WTC11 (cell line): ENCODE measurements around the gene SPIB. TPM values are rescaled to one million over a fixed set of nuclear protein-coding genes. Genes with fewer than 3 reads are reported as not detected.

Source experiments
- ATAC-seq: fragments of 200-7000 bp; cut with Tn5 transposase; 2 replicates; pipeline ENCODE4 v1.10.0; 2021; ENCODE audit warnings: mild to moderate bottlenecking, moderate library complexity
- CTCF ChIA-PET: fragments of 300-600 bp; sonication (Branson Sonifier 250); formaldehyde crosslinking; loops from one replicate; lab custom pipeline; 2021; ENCODE audit warnings: antibody characterized with exemption; lab: Charles Lee
- POLR2A ChIA-PET: fragments of 350-600 bp; sonication (Branson Sonifier 250); formaldehyde crosslinking; loops from one replicate; lab custom pipeline; 2021; ENCODE audit warnings: antibody characterized with exemption; lab: Charles Lee
- DNase-seq: peaks from one replicate; pipeline ENCODE4 v3.0.0; 2021; ENCODE audit warnings: low spot score
- H3K27ac Mint-ChIP-seq: 2 replicates; pipeline ENCODE4 v1.8.0; 2021; ENCODE audit warnings: mixed read lengths
- H3K27me3 Mint-ChIP-seq: 2 replicates; pipeline ENCODE4 v1.8.0; 2021; ENCODE audit warnings: low read depth, mild to moderate bottlenecking, moderate library complexity, mixed read lengths
- H3K36me3 Mint-ChIP-seq: 2 replicates; pipeline ENCODE4 v1.8.0; 2021; ENCODE audit warnings: mixed read lengths
- H3K4me1 Mint-ChIP-seq: 2 replicates; pipeline ENCODE4 v1.8.0; 2022; ENCODE audit warnings: mixed read lengths
- H3K4me3 Mint-ChIP-seq: 2 replicates; pipeline ENCODE4 v1.8.0; 2021; ENCODE audit warnings: mild to moderate bottlenecking, moderate library complexity, mixed read lengths
- H3K9me3 Mint-ChIP-seq: 2 replicates; pipeline ENCODE4 v1.8.0; 2021; ENCODE audit warnings: mixed read lengths
- ATF1 ChIP-seq: sonication (generic); formaldehyde crosslinking; IDR thresholded peaks from 2 replicates; pipeline ENCODE4 v1.8.1; 2023; ENCODE audit warnings: mild to moderate bottlenecking, moderate library complexity, missing genetic modification reagents
- ATF2 ChIP-seq: sonication (generic); formaldehyde crosslinking; IDR thresholded peaks from 2 replicates; pipeline ENCODE4 v1.8.1; 2022; ENCODE audit warnings: low read depth, missing genetic modification reagents, borderline replicate concordance
- CREB1 ChIP-seq: sonication (generic); formaldehyde crosslinking; IDR thresholded peaks from 2 replicates; pipeline ENCODE4 v1.8.0; 2023; ENCODE audit warnings: mild to moderate bottlenecking, missing genetic modification reagents
- EMX1 ChIP-seq: fragments of 250-450 bp; sonication (Bioruptor Pico); IDR thresholded peaks from 2 replicates; pipeline ENCODE4 v1.8.0; 2021; ENCODE audit warnings: mild to moderate bottlenecking
- FOXJ3 ChIP-seq: sonication (generic); formaldehyde crosslinking; IDR thresholded peaks from 2 replicates; pipeline ENCODE4 v1.9.0; 2021; ENCODE audit warnings: missing genetic modification reagents, mild to moderate bottlenecking, borderline replicate concordance
- GRHL2 ChIP-seq: fragments of 250-450 bp; sonication (Bioruptor Pico); IDR thresholded peaks from 2 replicates; pipeline ENCODE4 v1.8.0; 2022; ENCODE audit warnings: mild to moderate bottlenecking, moderate library complexity; ENCODE audit not compliant: insufficient replicate concordance, severe bottlenecking
- JAZF1 ChIP-seq: fragments of 250-450 bp; sonication (Bioruptor Pico); IDR thresholded peaks from 2 replicates; pipeline ENCODE4 v1.9.0; 2021; ENCODE audit warnings: moderate library complexity, mild to moderate bottlenecking, inconsistent platforms
- MAX ChIP-seq: sonication (generic); formaldehyde crosslinking; IDR thresholded peaks from 2 replicates; pipeline ENCODE4 v1.8.0; 2022; ENCODE audit warnings: mild to moderate bottlenecking, missing genetic modification reagents
- NFYB ChIP-seq: sonication (generic); formaldehyde crosslinking; conservative IDR thresholded peaks from 2 replicates; pipeline ENCODE4 v1.8.0; 2022; ENCODE audit warnings: low read depth, missing genetic modification reagents
- PREB ChIP-seq: sonication (generic); formaldehyde crosslinking; IDR thresholded peaks from 2 replicates; pipeline ENCODE4 v1.8.1; 2022; ENCODE audit warnings: mild to moderate bottlenecking, missing genetic modification reagents, moderate library complexity, borderline replicate concordance
- PRRX2 ChIP-seq: fragments of 250-450 bp; sonication (Bioruptor Pico); IDR thresholded peaks from 2 replicates; pipeline ENCODE4 v1.8.0; 2021; ENCODE audit warnings: mild to moderate bottlenecking
- SOX15 ChIP-seq: fragments of 250-450 bp; sonication (Bioruptor Pico); IDR thresholded peaks from 2 replicates; pipeline ENCODE4 v1.9.0; 2021; ENCODE audit warnings: mild to moderate bottlenecking
- TCF7 ChIP-seq: sonication (generic); formaldehyde crosslinking; IDR thresholded peaks from 2 replicates; pipeline ENCODE4 v1.8.0; 2022; ENCODE audit warnings: mild to moderate bottlenecking, low read depth, missing genetic modification reagents, moderate library complexity
- TEAD1 ChIP-seq: sonication (generic); formaldehyde crosslinking; IDR thresholded peaks from 2 replicates; pipeline ENCODE4 v1.8.0; 2022; ENCODE audit warnings: mild to moderate bottlenecking, missing genetic modification reagents
- ZBTB21 ChIP-seq: sonication (generic); formaldehyde crosslinking; IDR thresholded peaks from 2 replicates; pipeline ENCODE4 v1.8.1; 2023; ENCODE audit warnings: mild to moderate bottlenecking, missing genetic modification reagents, borderline replicate concordance
- ZNF219 ChIP-seq: sonication (generic); formaldehyde crosslinking; IDR thresholded peaks from 2 replicates; pipeline ENCODE4 v1.8.0; 2023; ENCODE audit warnings: missing genetic modification reagents, mild to moderate bottlenecking, borderline replicate concordance
- ZNF232 ChIP-seq: sonication (generic); formaldehyde crosslinking; IDR thresholded peaks from 2 replicates; pipeline ENCODE4 v1.8.0; 2022; ENCODE audit warnings: mild to moderate bottlenecking, missing genetic modification reagents
- ZNF396 ChIP-seq: fragments of 250-450 bp; sonication (Bioruptor Pico); IDR thresholded peaks from 2 replicates; pipeline ENCODE4 v1.8.0; 2021; ENCODE audit warnings: mild to moderate bottlenecking, moderate library complexity, borderline replicate concordance
- ZNF416 ChIP-seq: fragments of 250-450 bp; sonication (Bioruptor Pico); IDR thresholded peaks from 2 replicates; pipeline ENCODE4 v1.9.0; 2021; ENCODE audit warnings: mild to moderate bottlenecking, inconsistent platforms
- ZNF671 ChIP-seq: fragments of 250-450 bp; sonication (Bioruptor Pico); IDR thresholded peaks from 2 replicates; pipeline ENCODE4 v1.8.0; 2021; ENCODE audit warnings: mild to moderate bottlenecking
- total RNA-seq: library from RNA; stranded (reverse); gene quantifications from 3 replicates; pipeline ENCODE4 v1.2.3, GENCODE V29; 2021
- TF ChIP-seq, protein P1 (sequence below): fragments of 250-450 bp; sonication (Bioruptor Pico); IDR thresholded peaks from 2 replicates; pipeline ENCODE4 v1.9.0; 2021; ENCODE audit warnings: moderate library complexity, mild to moderate bottlenecking, inconsistent platforms, borderline replicate concordance
- TF ChIP-seq, protein P2 (sequence below): sonication (generic); formaldehyde crosslinking; IDR thresholded peaks from 2 replicates; pipeline ENCODE4 v1.8.1; 2022; ENCODE audit warnings: mild to moderate bottlenecking, moderate library complexity, missing genetic modification reagents
- TF ChIP-seq, protein P3 (sequence below): sonication (generic); formaldehyde crosslinking; IDR thresholded peaks from 2 replicates; pipeline ENCODE4 v1.8.1; 2023; ENCODE audit warnings: mild to moderate bottlenecking, missing genetic modification reagents, borderline replicate concordance
- TF ChIP-seq, protein P4 (sequence below): sonication (generic); formaldehyde crosslinking; IDR thresholded peaks from 2 replicates; pipeline ENCODE4 v1.8.1; 2022; ENCODE audit warnings: missing genetic modification reagents, borderline replicate concordance
- TF ChIP-seq, protein P5 (sequence below): fragments of 250-450 bp; sonication (Bioruptor Pico); conservative IDR thresholded peaks from 2 replicates; pipeline ENCODE4 v1.9.0; 2021; ENCODE audit warnings: mild to moderate bottlenecking

The SPIB gene
- total RNA-seq, 1 experiment from 2014 or later = 4.7 TPM

DNA sequence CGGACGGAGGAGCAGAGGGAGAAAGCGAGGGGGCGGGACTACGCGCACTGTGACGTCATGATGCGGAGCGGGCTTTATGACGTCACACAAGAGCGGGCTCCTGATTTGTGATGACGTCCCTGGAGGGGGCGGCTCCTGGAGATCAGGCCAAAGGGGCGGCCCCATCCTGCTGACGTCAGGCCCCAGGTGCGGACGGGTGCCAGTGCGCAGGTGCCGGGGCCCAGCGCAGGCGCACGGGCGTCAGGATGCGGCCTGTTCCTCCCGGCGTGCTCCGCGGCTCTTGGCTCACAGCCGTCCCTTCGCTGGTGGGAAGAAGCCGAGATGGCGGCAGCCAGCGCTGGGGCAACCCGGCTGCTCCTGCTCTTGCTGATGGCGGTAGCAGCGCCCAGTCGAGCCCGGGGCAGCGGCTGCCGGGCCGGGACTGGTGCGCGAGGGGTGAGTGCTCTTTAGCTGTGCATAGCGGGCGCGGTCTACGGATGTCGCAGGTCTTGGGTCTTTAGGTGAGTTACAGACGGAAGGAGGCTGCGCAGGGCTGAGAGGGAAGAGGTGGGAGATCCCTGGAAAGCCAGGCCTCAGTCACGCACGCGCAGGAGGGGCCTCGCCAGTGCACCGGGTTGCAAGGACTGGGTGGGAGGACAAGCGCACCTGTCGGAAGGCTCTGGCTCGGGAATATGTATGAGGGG, 57.6 kb downstream of the SPIB start, which contains the start of the genes EMC10 and GARIN5A:
Gene EMC10 (plus strand): TSS at position 284 of the 683 bp plus-strand sequence. CDS start 38 bp downstream, at position 322.
Gene GARIN5A (minus strand): TSS at position 625 of the 683 bp plus-strand sequence. CDS start 460 bp downstream, at position 165.
- H3K4me3 Mint-ChIP-seq = peak within 1 kb of the TSS; percentile 98
- peaks cover 9% of the 10 kb centered on the region for H3K4me1 Mint-ChIP-seq
- DNase-seq (peak; percentile 97), ATAC-seq (peak; percentile 92)
- H3K27ac Mint-ChIP-seq = peak within 1 kb of the TSS; percentile 99
- peaks cover 27% of the 10 kb centered on the region for H3K36me3 Mint-ChIP-seq
- ChIA-PET CTCF (interaction anchor here (0.6 to 2.6 kb wide), 4 partner anchors 10 to 119 kb away, joined by 3 to 8 read pairs (median 3); no protein-coding TSS in a partner anchor), POLR2A (no interaction called here)
- H3K9me3 Mint-ChIP-seq = peaks cover 11% of the 10 kb centered on the region
- no peaks in the 10 kb centered on the region; the same call in none of the 2 replicates for H3K27me3 Mint-ChIP-seq
- TF ChIP-seq NFYB (CRISPR knock-in tag) = 0 out of 2 replicates have a peak, but pooled peaks have one; percentile 23
- no peak for TF ChIP-seq PRRX2
- no peak for TF ChIP-seq ZNF671 (CRISPR knock-in tag)
- no peak for TF ChIP-seq EMX1 (CRISPR knock-in tag)
- TF ChIP-seq, protein P1, sequence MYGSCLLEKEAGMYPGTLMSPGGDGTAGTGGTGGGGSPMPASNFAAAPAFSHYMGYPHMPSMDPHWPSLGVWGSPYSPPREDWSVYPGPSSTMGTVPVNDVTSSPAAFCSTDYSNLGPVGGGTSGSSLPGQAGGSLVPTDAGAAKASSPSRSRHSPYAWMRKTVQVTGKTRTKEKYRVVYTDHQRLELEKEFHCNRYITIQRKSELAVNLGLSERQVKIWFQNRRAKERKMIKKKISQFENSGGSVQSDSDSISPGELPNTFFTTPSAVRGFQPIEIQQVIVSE (CRISPR knock-in tag) = no peak
- TF ChIP-seq TCF7 (CRISPR knock-in tag) = no peak
- TF ChIP-seq, protein P2, sequence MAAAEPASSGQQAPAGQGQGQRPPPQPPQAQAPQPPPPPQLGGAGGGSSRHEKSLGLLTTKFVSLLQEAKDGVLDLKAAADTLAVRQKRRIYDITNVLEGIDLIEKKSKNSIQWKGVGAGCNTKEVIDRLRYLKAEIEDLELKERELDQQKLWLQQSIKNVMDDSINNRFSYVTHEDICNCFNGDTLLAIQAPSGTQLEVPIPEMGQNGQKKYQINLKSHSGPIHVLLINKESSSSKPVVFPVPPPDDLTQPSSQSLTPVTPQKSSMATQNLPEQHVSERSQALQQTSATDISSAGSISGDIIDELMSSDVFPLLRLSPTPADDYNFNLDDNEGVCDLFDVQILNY = peak; percentile 83
- TF ChIP-seq ZNF396 (CRISPR knock-in tag) = no peak
- TF ChIP-seq TEAD1 (CRISPR knock-in tag) = no peak
- peak; percentile 88; the same call in 1 of the 2 replicates for TF ChIP-seq ATF1
- TF ChIP-seq, protein P3, sequence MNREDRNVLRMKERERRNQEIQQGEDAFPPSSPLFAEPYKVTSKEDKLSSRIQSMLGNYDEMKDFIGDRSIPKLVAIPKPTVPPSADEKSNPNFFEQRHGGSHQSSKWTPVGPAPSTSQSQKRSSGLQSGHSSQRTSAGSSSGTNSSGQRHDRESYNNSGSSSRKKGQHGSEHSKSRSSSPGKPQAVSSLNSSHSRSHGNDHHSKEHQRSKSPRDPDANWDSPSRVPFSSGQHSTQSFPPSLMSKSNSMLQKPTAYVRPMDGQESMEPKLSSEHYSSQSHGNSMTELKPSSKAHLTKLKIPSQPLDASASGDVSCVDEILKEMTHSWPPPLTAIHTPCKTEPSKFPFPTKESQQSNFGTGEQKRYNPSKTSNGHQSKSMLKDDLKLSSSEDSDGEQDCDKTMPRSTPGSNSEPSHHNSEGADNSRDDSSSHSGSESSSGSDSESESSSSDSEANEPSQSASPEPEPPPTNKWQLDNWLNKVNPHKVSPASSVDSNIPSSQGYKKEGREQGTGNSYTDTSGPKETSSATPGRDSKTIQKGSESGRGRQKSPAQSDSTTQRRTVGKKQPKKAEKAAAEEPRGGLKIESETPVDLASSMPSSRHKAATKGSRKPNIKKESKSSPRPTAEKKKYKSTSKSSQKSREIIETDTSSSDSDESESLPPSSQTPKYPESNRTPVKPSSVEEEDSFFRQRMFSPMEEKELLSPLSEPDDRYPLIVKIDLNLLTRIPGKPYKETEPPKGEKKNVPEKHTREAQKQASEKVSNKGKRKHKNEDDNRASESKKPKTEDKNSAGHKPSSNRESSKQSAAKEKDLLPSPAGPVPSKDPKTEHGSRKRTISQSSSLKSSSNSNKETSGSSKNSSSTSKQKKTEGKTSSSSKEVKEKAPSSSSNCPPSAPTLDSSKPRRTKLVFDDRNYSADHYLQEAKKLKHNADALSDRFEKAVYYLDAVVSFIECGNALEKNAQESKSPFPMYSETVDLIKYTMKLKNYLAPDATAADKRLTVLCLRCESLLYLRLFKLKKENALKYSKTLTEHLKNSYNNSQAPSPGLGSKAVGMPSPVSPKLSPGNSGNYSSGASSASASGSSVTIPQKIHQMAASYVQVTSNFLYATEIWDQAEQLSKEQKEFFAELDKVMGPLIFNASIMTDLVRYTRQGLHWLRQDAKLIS (CRISPR knock-in tag) = no peak
- 0 out of 2 replicates have a peak, but pooled peaks have one; percentile 42 for TF ChIP-seq ZNF232 (CRISPR knock-in tag)
- no peak for TF ChIP-seq FOXJ3 (CRISPR knock-in tag)
- TF ChIP-seq GRHL2 (CRISPR knock-in tag) = no peak
- TF ChIP-seq, protein P4, sequence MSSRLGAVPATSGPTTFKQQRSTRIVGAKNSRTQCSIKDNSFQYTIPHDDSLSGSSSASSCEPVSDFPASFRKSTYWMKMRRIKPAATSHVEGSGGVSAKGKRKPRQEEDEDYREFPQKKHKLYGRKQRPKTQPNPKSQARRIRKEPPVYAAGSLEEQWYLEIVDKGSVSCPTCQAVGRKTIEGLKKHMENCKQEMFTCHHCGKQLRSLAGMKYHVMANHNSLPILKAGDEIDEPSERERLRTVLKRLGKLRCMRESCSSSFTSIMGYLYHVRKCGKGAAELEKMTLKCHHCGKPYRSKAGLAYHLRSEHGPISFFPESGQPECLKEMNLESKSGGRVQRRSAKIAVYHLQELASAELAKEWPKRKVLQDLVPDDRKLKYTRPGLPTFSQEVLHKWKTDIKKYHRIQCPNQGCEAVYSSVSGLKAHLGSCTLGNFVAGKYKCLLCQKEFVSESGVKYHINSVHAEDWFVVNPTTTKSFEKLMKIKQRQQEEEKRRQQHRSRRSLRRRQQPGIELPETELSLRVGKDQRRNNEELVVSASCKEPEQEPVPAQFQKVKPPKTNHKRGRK (CRISPR knock-in tag) = no peak
- no peak for TF ChIP-seq SOX15 (CRISPR knock-in tag)
- no peak for TF ChIP-seq ZNF416
- no peak for TF ChIP-seq PREB (CRISPR knock-in tag)
- no peak for TF ChIP-seq ZNF219 (CRISPR knock-in tag)
- no peak for TF ChIP-seq JAZF1 (CRISPR knock-in tag)
- TF ChIP-seq, protein P5, sequence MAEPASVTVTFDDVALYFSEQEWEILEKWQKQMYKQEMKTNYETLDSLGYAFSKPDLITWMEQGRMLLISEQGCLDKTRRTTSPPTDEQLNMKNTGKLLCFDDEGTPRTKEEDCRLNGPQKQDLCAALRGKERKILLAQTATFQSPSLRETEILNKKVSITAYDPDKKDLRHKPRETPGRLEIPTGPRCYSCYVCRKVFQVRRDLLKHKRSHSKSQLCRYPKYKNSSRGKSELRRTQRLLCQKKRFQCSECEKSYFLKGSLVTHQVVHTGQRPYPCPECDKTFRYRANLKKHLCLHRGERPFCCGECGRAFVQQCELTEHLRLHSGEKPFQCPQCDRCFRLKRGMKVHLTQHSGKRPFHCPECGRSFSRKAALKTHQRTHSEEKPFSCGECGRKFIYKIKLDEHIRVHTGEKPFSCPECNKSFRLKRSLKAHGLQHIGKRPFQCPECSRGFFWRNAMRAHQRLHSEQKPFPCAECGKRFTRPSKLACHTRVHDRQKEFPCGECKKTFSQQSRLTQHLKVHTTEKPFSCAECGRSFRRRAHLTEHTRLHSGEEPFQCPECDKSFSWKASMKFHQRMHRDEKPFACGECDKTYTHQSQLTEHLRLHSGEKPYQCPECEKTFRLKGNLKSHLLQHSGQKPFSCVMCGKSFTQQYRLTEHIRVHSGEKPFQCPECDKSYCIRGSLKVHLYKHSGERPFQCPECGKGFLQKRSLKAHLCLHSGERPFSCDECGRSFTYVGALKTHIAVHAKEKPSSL (CRISPR knock-in tag) = no peak
- TF ChIP-seq CREB1 (CRISPR knock-in tag) = peak; percentile 78
- TF ChIP-seq ATF2 (CRISPR knock-in tag) = peak; percentile 37; the same call in 1 of the 2 replicates
- peak; percentile 88 for TF ChIP-seq MAX (CRISPR knock-in tag)
- peak; percentile 100 for TF ChIP-seq ZBTB21 (CRISPR knock-in tag)
